Activated B cell treated with CpG ODN at 0.5 μM for 24 hours (primary cell): Measurements from ENCODE around the gene KIAA1217. TPM values are rescaled to one million over a fixed set of nuclear protein-coding genes. Genes with fewer than 3 reads are reported as not detected.
"Not testable (repeated sequence)": the region's sequence is repeated elsewhere in the genome, so short reads cannot be mapped to it uniquely, and the experiment has no call there.

Source experiments
- ATAC-seq: fragments of 200-7000 bp; cut with Tn5 transposase; one replicate; pipeline ENCODE4 v1.10.0; 2021; ENCODE audit warnings: low read depth, mild to moderate bottlenecking, moderate library complexity
- CTCF ChIA-PET: fragments of 350-600 bp; sonication (Branson Sonifier 250); formaldehyde crosslinking; loops from one replicate; lab custom pipeline; 2021; ENCODE audit warnings: antibody characterized with exemption; lab: Charles Lee
- POLR2A ChIA-PET: fragments of 350-600 bp; sonication (Branson Sonifier 250); formaldehyde crosslinking; loops from one replicate; lab custom pipeline; 2021; ENCODE audit warnings: antibody characterized with exemption; lab: Charles Lee
- DNase-seq: peaks from one replicate; pipeline ENCODE4 v3.0.0; 2022
- H3K27ac Mint-ChIP-seq: one replicate; pipeline ENCODE4 v1.8.0; 2020; ENCODE audit warnings: mixed read lengths
- H3K27me3 Mint-ChIP-seq: one replicate; pipeline ENCODE4 v1.8.0; 2021; ENCODE audit warnings: mixed read lengths
- H3K36me3 Mint-ChIP-seq: one replicate; pipeline ENCODE4 v1.8.0; 2021; ENCODE audit warnings: low read depth, mixed read lengths
- H3K4me1 Mint-ChIP-seq: one replicate; pipeline ENCODE4 v1.8.0; 2021; ENCODE audit warnings: mixed read lengths
- H3K4me3 Mint-ChIP-seq: one replicate; pipeline ENCODE4 v1.8.0; 2020; ENCODE audit warnings: mild to moderate bottlenecking, mixed read lengths
- H3K9me3 Mint-ChIP-seq: one replicate; pipeline ENCODE4 v1.8.0; 2020; ENCODE audit warnings: mixed read lengths
- CTCF ChIP-seq: fragments of 200-600 bp; IDR thresholded peaks from one replicate; pipeline ENCODE4 v1.8.0; 2022; ENCODE audit warnings: antibody characterized with exemption, mild to moderate bottlenecking
- intact Hi-C: fragments of 100-400 bp; cut with micrococcal nuclease; formaldehyde crosslinking; loops from one replicate; pipeline ENCODE4 v1.15.1; 2024
- total RNA-seq: library from RNA; stranded (reverse); gene quantifications from 2 replicates; pipeline ENCODE4 v1.2.3, GENCODE V29; 2022

KIAA1217 gene
- total RNA-seq, 1 donor from 2014 or later: 0.71 TPM

- no peaks in the 10 kb centered on the region for H3K9me3 Mint-ChIP-seq
- no peak for TF ChIP-seq CTCF
- H3K27ac Mint-ChIP-seq: no peak overlapping the region
- H3K27me3 Mint-ChIP-seq: no peaks in the 10 kb centered on the region
- ChIA-PET CTCF (no interaction called here), POLR2A (no interaction called here)
- no peaks in the 10 kb centered on the region for H3K4me1 Mint-ChIP-seq
- intact Hi-C loops: no loop called here
- ATAC-seq: no peak
- no peaks in the 10 kb centered on the region for H3K36me3 Mint-ChIP-seq
- no peak overlapping the region for H3K4me3 Mint-ChIP-seq
- DNase-seq: no peak
Measured at GRCh38 chr10:24344695-24345463, 135.9 kb downstream of the KIAA1217 start.

GRCh38 chr10:24346877-24347519 is 138.1 kb downstream of the KIAA1217 start:
- Mint-ChIP-seq H3K4me3 (no peak overlapping the region), H3K4me1 (no peaks in the 10 kb centered on the region), H3K27me3 (no peaks in the 10 kb centered on the region), H3K27ac (no peak overlapping the region), H3K9me3 (no peaks in the 10 kb centered on the region), H3K36me3 (no peaks in the 10 kb centered on the region)
- ATAC-seq (no peak), DNase-seq (no peak)
- ChIA-PET CTCF (no interaction called here), POLR2A (no interaction called here)
- TF ChIP-seq CTCF: no peak
- intact Hi-C loops: no loop called here

- intact Hi-C loops: no loop called here
- H3K9me3 Mint-ChIP-seq: no peaks in the 10 kb centered on the region
Measured at GRCh38 chr10:24349379-24350001, 140.6 kb downstream of the KIAA1217 start.

GRCh38 chr10:24350070-24350921 is 141.4 kb downstream of the KIAA1217 start:
- no peak for TF ChIP-seq CTCF
- ChIA-PET POLR2A (no interaction called here), CTCF (interaction anchor here (1.0 kb wide), 1 partner anchor 25 kb away, joined by 3 read pairs; no protein-coding TSS in a partner anchor)
- Mint-ChIP-seq H3K4me1 (no peaks in the 10 kb centered on the region), H3K27me3 (no peaks in the 10 kb centered on the region), H3K27ac (no peak overlapping the region), H3K9me3 (no peaks in the 10 kb centered on the region), H3K4me3 (no peak overlapping the region), H3K36me3 (no peaks in the 10 kb centered on the region)
- DNase-seq (no peak), ATAC-seq (no peak)
- intact Hi-C loops: no loop called here

More at GRCh38 chr10:24349379-24350001, 140.6 kb downstream of the KIAA1217 start:
- Mint-ChIP-seq H3K27ac (no peak overlapping the region), H3K4me1 (no peaks in the 10 kb centered on the region), H3K27me3 (no peaks in the 10 kb centered on the region), H3K4me3 (no peak overlapping the region), H3K36me3 (no peaks in the 10 kb centered on the region)
- TF ChIP-seq CTCF: no peak
- CTCF ChIA-PET: no interaction called here
- POLR2A ChIA-PET: no interaction called here
- DNase-seq: no peak
- ATAC-seq: no peak

- H3K9me3 Mint-ChIP-seq, DNase-seq, ATAC-seq, intact Hi-C loops, POLR2A ChIA-PET, H3K27ac Mint-ChIP-seq, H3K27me3 Mint-ChIP-seq, H3K4me3 Mint-ChIP-seq, H3K36me3 Mint-ChIP-seq, H3K4me1 Mint-ChIP-seq: not testable (repeated sequence)
- CTCF ChIA-PET: interaction anchor here (1.0 kb wide), 1 partner anchor 26 kb away, joined by 3 read pairs; no protein-coding TSS in a partner anchor
Measured at GRCh38 chr10:24350922-24351225, 141.9 kb downstream of the KIAA1217 start.
